ENCODE results near the gene CYFIP1. TPM values are rescaled to one million over a fixed set of nuclear protein-coding genes. Genes with fewer than 3 reads are reported as not detected.

CYFIP1 gene
- polyA plus RNA-seq, 1 experiment = 93.4 TPM

GRCh38 chr15:22838292-22839042 lies 141.7 kb downstream of the CYFIP1 start, which contains the start of gene NIPA2:
Gene NIPA2 (plus strand): TSS chr15:22838666. CDS start chr15:22851732, 13,066 bp downstream.
- no peaks in the 10 kb centered on the region for H3K27me3 ChIP-seq (ENCODE audit: control insufficient read depth, insufficient read depth, low read length)
- TF ChIP-seq CTCF (IDR thresholded peaks at IDR 0.05; ENCODE audit: insufficient read depth, low read depth, low read length) = no peak
- no peaks in the 10 kb centered on the region for H3K36me3 ChIP-seq (ENCODE audit: control insufficient read depth, insufficient read depth, low read length)
- H3K4me3 ChIP-seq (ENCODE audit: low read depth, low read length) = peak within 1 kb of the TSS; percentile 87
- CTCF ChIA-PET = no interaction called here
- peak; percentile 86 for DNase-seq (ENCODE audit: low read depth)
- POLR2A ChIA-PET = no interaction called here

- Histone ChIP-seq H3K4me3 (ENCODE audit: low read depth, low read length) (no peak overlapping the region), H3K36me3 (ENCODE audit: control insufficient read depth, insufficient read depth, low read length) (peaks cover 3% of the 10 kb centered on the region; the same call in 1 of the 2 replicates), H3K27me3 (ENCODE audit: control insufficient read depth, insufficient read depth, low read length) (no peaks in the 10 kb centered on the region)
- ChIA-PET POLR2A (interaction anchor here (0.5 kb wide), 1 partner anchor 131 kb away, joined by 8 read pairs; no protein-coding TSS in a partner anchor), CTCF (no interaction called here)
- no peak for DNase-seq (ENCODE audit: low read depth)
- TF ChIP-seq CTCF (IDR thresholded peaks at IDR 0.05; ENCODE audit: insufficient read depth, low read depth, low read length) = no peak
These were observed 148.7 kb downstream of the CYFIP1 start for GRCh38 chr15:22831473-22831872.

- POLR2A ChIA-PET = no interaction called here
- CTCF ChIA-PET = no interaction called here
- DNase-seq (ENCODE audit: low read depth) = no peak
- TF ChIP-seq CTCF (IDR thresholded peaks at IDR 0.05; ENCODE audit: insufficient read depth, low read depth, low read length) = no peak
- Histone ChIP-seq H3K36me3 (ENCODE audit: control insufficient read depth, insufficient read depth, low read length) (peaks cover 9% of the 10 kb centered on the region), H3K4me3 (ENCODE audit: low read depth, low read length) (no peak overlapping the region), H3K27me3 (ENCODE audit: control insufficient read depth, insufficient read depth, low read length) (no peaks in the 10 kb centered on the region)
These were observed 153.0 kb downstream of the CYFIP1 start for GRCh38 chr15:22827125-22827524.

- DNase-seq (ENCODE audit: low read depth) = no peak
- no peaks in the 10 kb centered on the region for H3K27me3 ChIP-seq (ENCODE audit: control insufficient read depth, insufficient read depth, low read length)
- ChIA-PET POLR2A (no interaction called here), CTCF (no interaction called here)
- peaks cover 16% of the 10 kb centered on the region for H3K36me3 ChIP-seq (ENCODE audit: control insufficient read depth, insufficient read depth, low read length)
- H3K4me3 ChIP-seq (ENCODE audit: low read depth, low read length) = no peak overlapping the region
- no peak for TF ChIP-seq CTCF (IDR thresholded peaks at IDR 0.05; ENCODE audit: insufficient read depth, low read depth, low read length)
These were observed 156.6 kb downstream of the CYFIP1 start for GRCh38 chr15:22823495-22824128.

GRCh38 chr15:22819651-22820050 lies 160.5 kb downstream of the CYFIP1 start:
- TF ChIP-seq CTCF (IDR thresholded peaks at IDR 0.05; ENCODE audit: insufficient read depth, low read depth, low read length) = no peak
- no peak for DNase-seq (ENCODE audit: low read depth)
- POLR2A ChIA-PET = no interaction called here
- no peaks in the 10 kb centered on the region for H3K27me3 ChIP-seq (ENCODE audit: control insufficient read depth, insufficient read depth, low read length)
- CTCF ChIA-PET = no interaction called here
- H3K4me3 ChIP-seq (ENCODE audit: low read depth, low read length) = no peak overlapping the region
- H3K36me3 ChIP-seq (ENCODE audit: control insufficient read depth, insufficient read depth, low read length) = peaks cover 14% of the 10 kb centered on the region
